ENCODE data around the gene CDC123. TPM values are rescaled to one million over a fixed set of nuclear protein-coding genes. Genes with fewer than 3 reads are reported as not detected.

CDC123 gene
- total RNA-seq, 1 donor from 2014 or later: 41.8 TPM

GRCh38 chr10:12186323-12186722 is 9.7 kb upstream of the CDC123 start:
- Histone ChIP-seq H3K4me1 (no peaks in the 10 kb centered on the region), H3K9me3 (replicated peaks) (no peaks in the 10 kb centered on the region), H3K36me3 (peaks cover 45% of the 10 kb centered on the region), H3K27ac (replicated peaks) (no peak overlapping the region), H3K4me3 (no peak overlapping the region), H3K27me3 (ENCODE audit: low read depth) (no peaks in the 10 kb centered on the region)
- DNase-seq: no peak
- intact Hi-C loops (cut with micrococcal nuclease): no loop called here
- TF ChIP-seq CTCF (IDR thresholded peaks at IDR 0.05; ENCODE audit: borderline replicate concordance): no peak

- no peak for DNase-seq
- no peak for TF ChIP-seq CTCF (IDR thresholded peaks at IDR 0.05; ENCODE audit: borderline replicate concordance)
- Histone ChIP-seq H3K36me3 (peaks cover 44% of the 10 kb centered on the region), H3K9me3 (replicated peaks) (no peaks in the 10 kb centered on the region), H3K4me1 (no peaks in the 10 kb centered on the region), H3K27me3 (ENCODE audit: low read depth) (no peaks in the 10 kb centered on the region), H3K27ac (replicated peaks) (no peak overlapping the region), H3K4me3 (no peak overlapping the region)
- intact Hi-C loops (cut with micrococcal nuclease): no loop called here
Observed at GRCh38 chr10:12187321-12187905, 8.6 kb upstream of the CDC123 start.

- intact Hi-C loops (cut with micrococcal nuclease): no loop called here
- TF ChIP-seq CTCF (IDR thresholded peaks at IDR 0.05; ENCODE audit: borderline replicate concordance): no peak
- H3K36me3 ChIP-seq: peaks cover 34% of the 10 kb centered on the region
Observed at GRCh38 chr10:12188656-12189055, 7.3 kb upstream of the CDC123 start.

GRCh38 chr10:12189426-12189825 is 6.6 kb upstream of the CDC123 start:
- Histone ChIP-seq H3K9me3 (replicated peaks) (no peaks in the 10 kb centered on the region), H3K27me3 (ENCODE audit: low read depth) (no peaks in the 10 kb centered on the region), H3K4me3 (no peak overlapping the region), H3K4me1 (peaks cover 14% of the 10 kb centered on the region), H3K27ac (replicated peaks) (no peak overlapping the region), H3K36me3 (peaks cover 27% of the 10 kb centered on the region)
- TF ChIP-seq CTCF (IDR thresholded peaks at IDR 0.05; ENCODE audit: borderline replicate concordance): no peak
- intact Hi-C loops (cut with micrococcal nuclease): no loop called here
- no peak for DNase-seq

More at GRCh38 chr10:12188656-12189055, 7.3 kb upstream of the CDC123 start:
- H3K27ac ChIP-seq (replicated peaks): no peak overlapping the region
- H3K4me3 ChIP-seq: no peak overlapping the region
- peaks cover 6% of the 10 kb centered on the region for H3K4me1 ChIP-seq
- no peaks in the 10 kb centered on the region for H3K9me3 ChIP-seq (replicated peaks)
- H3K27me3 ChIP-seq (ENCODE audit: low read depth): no peaks in the 10 kb centered on the region
- DNase-seq: no peak

- Histone ChIP-seq H3K27ac (replicated peaks) (no peak overlapping the region), H3K4me1 (peaks cover 30% of the 10 kb centered on the region), H3K36me3 (peaks cover 5% of the 10 kb centered on the region), H3K4me3 (no peak overlapping the region), H3K27me3 (ENCODE audit: low read depth) (no peaks in the 10 kb centered on the region), H3K9me3 (replicated peaks) (no peaks in the 10 kb centered on the region)
- intact Hi-C loops (cut with micrococcal nuclease): no loop called here
- no peak for DNase-seq
- no peak for TF ChIP-seq CTCF (IDR thresholded peaks at IDR 0.05; ENCODE audit: borderline replicate concordance)
Observed at GRCh38 chr10:12191715-12192114, 4.3 kb upstream of the CDC123 start.

Data from left ventricle myocardium inferior (tissue), 1 donor.